CD14-positive monocyte (primary cell): ENCODE data around the gene GALNTL6. TPM values are rescaled to one million over a fixed set of nuclear protein-coding genes. Genes with fewer than 3 reads are reported as not detected.
A peak's percentile ranks its signal among the peaks of the same experiment; 100 is the strongest.

ENCODE experiments used
- DNase-seq, 3 donors: peaks; one replicate each; pipeline ENCODE4 v3.0.0-alpha.2; 2011 to 2022
- H2AFZ ChIP-seq: 2 replicates; pipeline ENCODE4 v1.6.0; 2012; ENCODE audit warnings: mild to moderate bottlenecking, low read depth, low read length, inconsistent platforms; ENCODE audit not compliant: insufficient read depth, poor library complexity, severe bottlenecking
- H3K27ac ChIP-seq, 2 donors: 1 replicate in 1 of 2; 2 replicates in 1 of 2; pipeline ENCODE4 v1.5.1; 2012 to 2013; ENCODE audit warnings: low read length in 2 of 2, control low read depth in 1 of 2, inconsistent platforms in 1 of 2, low read depth in 1 of 2, mild to moderate bottlenecking in 1 of 2
- H3K27me3 ChIP-seq, 2 donors: one replicate each; pipeline versions ENCODE4 v1.6.0 to v1.6.1; 2011 to 2013; ENCODE audit warnings: low read length in 2 of 2; ENCODE audit not compliant: control insufficient read depth in 2 of 2, insufficient read depth in 2 of 2
- H3K36me3 ChIP-seq, 2 donors: replicated peaks in 1 of 2; 1 replicate in 1 of 2; 2 replicates in 1 of 2; pipeline versions ENCODE4 v1.5.1 to v1.6.1; 2012 to 2013; ENCODE audit warnings: low read length in 2 of 2, control low read depth in 1 of 2, inconsistent platforms in 1 of 2, mild to moderate bottlenecking in 1 of 2; ENCODE audit not compliant: insufficient read depth in 2 of 2, control insufficient read depth in 1 of 2
- H3K4me1 ChIP-seq, 2 donors: 1 replicate in 1 of 2; 2 replicates in 1 of 2; pipeline versions ENCODE4 v1.5.1 to v1.6.1; 2012 to 2013; ENCODE audit warnings: low read length in 2 of 2, control low read depth in 1 of 2, inconsistent platforms in 1 of 2, mild to moderate bottlenecking in 1 of 2, moderate library complexity in 1 of 2; ENCODE audit not compliant: insufficient read depth in 2 of 2, control insufficient read depth in 1 of 2
- H3K4me2 ChIP-seq: replicated peaks from 2 replicates; pipeline ENCODE3; 2012; ENCODE audit warnings: low read length, moderate library complexity, mild to moderate bottlenecking; ENCODE audit not compliant: poor library complexity, severe bottlenecking; ENCODE audit errors: extremely low read depth
- H3K4me3 ChIP-seq, 3 experiments: fragments of 200-600 bp in 1 of 3; sonication (generic) in 1 of 3; replicated peaks in 1 of 3; 1 replicate in 2 of 3; 2 replicates in 1 of 3; pipeline ENCODE4 v1.5.1; 2011 to 2013; ENCODE audit warnings: low read length in 3 of 3, mild to moderate bottlenecking in 3 of 3, control low read depth in 2 of 3, low read depth in 2 of 3, inconsistent platforms in 1 of 3, moderate library complexity in 1 of 3
- H3K79me2 ChIP-seq: 2 replicates; pipeline ENCODE4 v1.6.0; 2012; ENCODE audit warnings: mild to moderate bottlenecking, control low read depth, inconsistent platforms, low read length, moderate library complexity; ENCODE audit not compliant: insufficient read depth
- H3K9ac ChIP-seq: 2 replicates; pipeline ENCODE4 v1.6.0; 2017; ENCODE audit warnings: low read length, mild to moderate bottlenecking; ENCODE audit not compliant: insufficient read depth, poor library complexity, severe bottlenecking
- H3K9me3 ChIP-seq, 2 donors: replicated peaks in 1 of 2; 1 replicate in 1 of 2; 2 replicates in 1 of 2; pipeline versions ENCODE4 v1.5.1 to v1.6.1; 2012 to 2013; ENCODE audit warnings: low read length in 2 of 2, control low read depth in 1 of 2; ENCODE audit not compliant: control insufficient read depth in 1 of 2, insufficient read depth in 1 of 2
- H4K20me1 ChIP-seq: 2 replicates; pipeline ENCODE4 v1.6.0; 2012; ENCODE audit warnings: mild to moderate bottlenecking, low read length, control low read depth, moderate library complexity; ENCODE audit not compliant: insufficient read depth
- H3K27ac Mint-ChIP-seq, 7 donors: one replicate each; pipeline ENCODE4 v1.8.0; 2020; ENCODE audit warnings: mild to moderate bottlenecking in 7 of 7, mixed read lengths in 7 of 7, moderate library complexity in 6 of 7, inconsistent platforms in 2 of 7
- H3K27me3 Mint-ChIP-seq, 3 donors: one replicate each; pipeline ENCODE4 v1.8.0; 2021 to 2022; ENCODE audit warnings: low read depth in 3 of 3, mild to moderate bottlenecking in 3 of 3, mixed read lengths in 3 of 3, moderate library complexity in 3 of 3, inconsistent platforms in 1 of 3
- H3K36me3 Mint-ChIP-seq, 2 donors: one replicate each; pipeline ENCODE4 v1.8.0; 2020; ENCODE audit warnings: mixed read lengths in 2 of 2, inconsistent platforms in 1 of 2, mild to moderate bottlenecking in 1 of 2
- H3K4me1 Mint-ChIP-seq: one replicate; pipeline ENCODE4 v1.8.0; 2020; ENCODE audit warnings: mild to moderate bottlenecking, mixed read lengths
- H3K4me3 Mint-ChIP-seq, 2 donors: one replicate each; pipeline ENCODE4 v1.8.0; 2020; ENCODE audit warnings: mild to moderate bottlenecking in 2 of 2, mixed read lengths in 2 of 2, moderate library complexity in 1 of 2
- H3K9me3 Mint-ChIP-seq, 7 donors: one replicate each; pipeline ENCODE4 v1.8.0; 2020 to 2022; ENCODE audit warnings: mixed read lengths in 7 of 7, mild to moderate bottlenecking in 6 of 7, moderate library complexity in 6 of 7, inconsistent platforms in 2 of 7
- CTCF ChIP-seq: fragments of 200-600 bp; IDR thresholded peaks from one replicate; pipeline ENCODE4 v1.8.0; 2022; ENCODE audit warnings: antibody characterized with exemption, mild to moderate bottlenecking
- WGBS: methylation state at CpG from one replicate; pipeline ENCODE4 v1.1.5; 2013; ENCODE audit warnings: missing lambda C conversion rate; ENCODE audit not compliant: insufficient coverage; 5-methylcytosine and 5-hydroxymethylcytosine counted together
- intact Hi-C, 2 donors: fragments of 100-400 bp; cut with micrococcal nuclease; formaldehyde crosslinking; loops; one replicate each; pipeline versions ENCODE4 v1.15.0 to v1.15.1; 2023
- polyA plus RNA-seq, 3 donors: library from polyadenylated mRNA; depleted of rRNA in 1 of 3; unstranded in 2 of 3; stranded (reverse) in 1 of 3; fragments of 300-500 nt in 2 of 3; fragments of >200 nt in 1 of 3; fragmentation: Illumina TruSeq in 2 of 3; gene quantifications; 1 replicate in 2 of 3; 2 replicates in 1 of 3; pipeline ENCODE4 v1.2.3, GENCODE V29; 2012 to 2021

Gene GALNTL6
- polyA plus RNA-seq, 3 donors, result 0.05 TPM; not detected in 2

- Mint-ChIP-seq H3K4me1 (no peaks in the 10 kb centered on the region), H3K4me3 (no peak overlapping the region), H3K36me3 (no peaks in the 10 kb centered on the region), H3K27ac (no peak overlapping the region), H3K9me3 (peaks cover 0 to 9% (median 2%) of the 10 kb centered on the region in 7 donors), H3K27me3 (no peaks in the 10 kb centered on the region)
- no peak overlapping the region for H3K4me2 ChIP-seq
- H4K20me1 ChIP-seq, result no peaks in the 10 kb centered on the region
- H3K36me3 ChIP-seq, result no peaks in the 10 kb centered on the region
- intact Hi-C loops, result no loop called here
- H2AFZ ChIP-seq, result no peak overlapping the region
- H3K27me3 ChIP-seq, result no peaks in the 10 kb centered on the region
- no peak overlapping the region for H3K27ac ChIP-seq
- no CpG with 5 or more reads among the region's 2 CpGs for WGBS
- no peaks in the 10 kb centered on the region for H3K79me2 ChIP-seq
- H3K9ac ChIP-seq, result no peak overlapping the region
- no peak overlapping the region for H3K4me3 ChIP-seq
- no peak for DNase-seq
- no peaks in the 10 kb centered on the region for H3K4me1 ChIP-seq
- no peaks in the 10 kb centered on the region for H3K9me3 ChIP-seq
- no peak for TF ChIP-seq CTCF
Measured at GRCh38 chr4:172555725-172556124, 742.5 kb downstream of the GALNTL6 start.

GRCh38 chr4:172573899-172574298, 760.7 kb downstream of the GALNTL6 start:
- Mint-ChIP-seq H3K4me1 (peaks cover 30% of the 10 kb centered on the region), H3K9me3 (peaks cover 0 to 5% (median under 1%) of the 10 kb centered on the region in 7 donors), H3K27me3 (peaks cover 21 to 42% (median 32%) of the 10 kb centered on the region in 3 donors), H3K27ac (peak overlapping the region in 5 of 7 donors; percentile 30 to 70 (median 34)), H3K36me3 (no peaks in the 10 kb centered on the region), H3K4me3 (peak overlapping the region in 1 of 2 donors; percentile 61)
- peak overlapping the region; percentile 39 for H3K4me2 ChIP-seq
- peaks cover 16 to 33% of the 10 kb centered on the region in 2 donors for H3K27me3 ChIP-seq
- H3K36me3 ChIP-seq, result no peaks in the 10 kb centered on the region
- no peak overlapping the region for H3K27ac ChIP-seq
- H3K9ac ChIP-seq, result no peak overlapping the region
- peaks cover 19 to 31% of the 10 kb centered on the region in 2 donors for H3K4me1 ChIP-seq
- peak; percentile 52 to 73 (median 68) for DNase-seq
- H3K9me3 ChIP-seq, result no peaks in the 10 kb centered on the region
- peak overlapping the region in 1 of 3 experiments; percentile 23 for H3K4me3 ChIP-seq
- H4K20me1 ChIP-seq, result no peaks in the 10 kb centered on the region
- no peak for TF ChIP-seq CTCF
- no peaks in the 10 kb centered on the region for H3K79me2 ChIP-seq
- no peak overlapping the region for H2AFZ ChIP-seq
- intact Hi-C loops, result no loop called here
- no CpG with 5 or more reads among the region's 2 CpGs for WGBS
